Measurements from ENCODE around the gene IGFN1.

- TF ChIP-seq POLR2A (IDR thresholded peaks at IDR 0.05), result no peak
- no peak for TF ChIP-seq CTCF (IDR thresholded peaks at IDR 0.05)
- no peak for TF ChIP-seq POLR2AphosphoS5 (IDR thresholded peaks at IDR 0.05)
Measured at GRCh38 chr1:201259476-201260235, 69.0 kb downstream of the IGFN1 start.
